Lung (tissue), 13 donors: ENCODE measurements around the gene NLRP12. TPM values are rescaled to one million over a fixed set of nuclear protein-coding genes. Genes with fewer than 3 reads are reported as not detected.
"Not testable (repeated sequence)": the region's sequence is repeated elsewhere in the genome, so short reads cannot be mapped to it uniquely, and the experiment has no call there.

ENCODE experiments used
- ATAC-seq: fragments of 200-7000 bp; cut with Tn5 transposase; one replicate; pipeline ENCODE4 v1.9.1; 2020; ENCODE audit warnings: moderate number of reproducible peaks; ENCODE audit not compliant: insufficient read depth, low FRiP score
- DNase-seq, 3 donors: peaks; one replicate each; pipeline ENCODE4 v3.0.0-alpha.2; 2013 to 2017
- H3K27ac ChIP-seq, 2 donors: one replicate each; pipeline ENCODE4 v1.5.1; 2013; ENCODE audit warnings: mild to moderate bottlenecking in 2 of 2, moderate library complexity in 2 of 2, control low read depth in 1 of 2, inconsistent platforms in 1 of 2, low read depth in 1 of 2, low read length in 1 of 2
- H3K27me3 ChIP-seq, 3 donors: one replicate each; pipeline ENCODE4 v1.5.1; 2013; ENCODE audit warnings: low read length in 2 of 3; ENCODE audit not compliant: control insufficient read depth in 3 of 3, insufficient read depth in 3 of 3
- H3K36me3 ChIP-seq, 4 donors: one replicate each; pipeline ENCODE4 v1.5.1; 2013; ENCODE audit warnings: low read length in 4 of 4, mild to moderate bottlenecking in 1 of 4, moderate library complexity in 1 of 4; ENCODE audit not compliant: control insufficient read depth in 4 of 4, insufficient read depth in 4 of 4
- H3K4me1 ChIP-seq, 5 donors: one replicate each; pipeline ENCODE4 v1.5.1; 2013; ENCODE audit warnings: low read length in 5 of 5, mild to moderate bottlenecking in 2 of 5, moderate library complexity in 1 of 5; ENCODE audit not compliant: control insufficient read depth in 5 of 5, insufficient read depth in 5 of 5
- H3K4me3 ChIP-seq: one replicate; pipeline ENCODE4 v1.5.1; 2013; ENCODE audit warnings: mild to moderate bottlenecking, control low read depth, moderate library complexity
- H3K9ac ChIP-seq, 2 donors: one replicate each; pipeline ENCODE4 v1.5.1; 2013; ENCODE audit warnings: low read length in 2 of 2, control low read depth in 1 of 2; ENCODE audit not compliant: insufficient read depth in 1 of 2
- H3K9me3 ChIP-seq, 4 donors: one replicate each; pipeline ENCODE4 v1.5.1; 2013; ENCODE audit warnings: low read length in 3 of 4, mild to moderate bottlenecking in 1 of 4, moderate library complexity in 1 of 4; ENCODE audit not compliant: control insufficient read depth in 4 of 4, insufficient read depth in 3 of 4
- CTCF ChIP-seq: IDR thresholded peaks from 2 replicates; pipeline ENCODE4 v1.5.1; 2012; ENCODE audit warnings: mild to moderate bottlenecking; ENCODE audit errors: control extremely low read depth, extremely low read depth
- WGBS, 2 donors: extraction: QIAGEN DNeasy Blood & Tissue Kit; methylation state at CpG; one replicate each; pipeline ENCODE4 v1.1.7; 2013; 5-methylcytosine and 5-hydroxymethylcytosine counted together
- polyA plus RNA-seq, 2 donors: library from polyadenylated mRNA; stranded (reverse); fragments of 200-250 nt; gene quantifications; one replicate each; pipeline ENCODE4 v1.2.1, GENCODE V29; 2013
- small RNA-seq: library from RNA; depleted of rRNA; stranded (forward); fragments of <200 nt; gene quantifications from one replicate; pipeline ENCODE3, GENCODE V24; 2014; ENCODE audit warnings: low replicate concordance
- total RNA-seq, 2 donors: library from RNA; depleted of rRNA in 1 of 2; stranded (reverse); fragments of >200 nt in 1 of 2; gene quantifications; one replicate each; pipeline ENCODE4 v1.2.1, GENCODE V29; 2014 to 2021
- donor health status: control.
- donor health status: control.
- donor health status: Bipolar disorder and iron deficiency.
- donor health status: healthy.
- donor health status: DM: yes; HTN: yes; CAD: no.

Gene NLRP12
- total and polyA plus RNA-seq, 4 donors: 1.1 to 11.5 (median 5.8) TPM

GRCh38 chr19:53771144-53771543, 53.0 kb downstream of the NLRP12 start:
- no peak for ATAC-seq
- peak; percentile 44 to 58 (median 50) for DNase-seq
- H3K9me3 ChIP-seq: no peaks in the 10 kb centered on the region
- H3K4me1 ChIP-seq: peaks cover 0 to 2% (median 0%) of the 10 kb centered on the region in 5 donors
- H3K9ac ChIP-seq: no peak overlapping the region
- no peaks in the 10 kb centered on the region for H3K36me3 ChIP-seq
- H3K27ac ChIP-seq: no peak overlapping the region
- TF ChIP-seq CTCF: no peak
- no peak overlapping the region for H3K4me3 ChIP-seq
- H3K27me3 ChIP-seq: no peaks in the 10 kb centered on the region
- 35 to 77% methylated on average over 4 of the region's 4 CpGs for WGBS, 2 donors

- not testable (repeated sequence) for ATAC-seq, H3K27me3 ChIP-seq, H3K36me3 ChIP-seq, H3K4me1 ChIP-seq, H3K4me3 ChIP-seq, H3K9me3 ChIP-seq, H3K9ac ChIP-seq, H3K27ac ChIP-seq, DNase-seq
- 89 to 90% methylated on average over 12 of the region's 12 CpGs for WGBS, 2 donors
Observed at GRCh38 chr19:53769696-53770309, 54.3 kb downstream of the NLRP12 start.

- no peaks in the 10 kb centered on the region for H3K36me3 ChIP-seq
- ATAC-seq: no peak
- WGBS, 2 donors: 94 to 96% methylated on average over 24 to 27 of the region's 27 CpGs
- TF ChIP-seq CTCF: no peak
- DNase-seq: no peak
- no peaks in the 10 kb centered on the region for H3K9me3 ChIP-seq
- peak overlapping the region in 1 of 2 donors; percentile 87 for H3K27ac ChIP-seq
- H3K4me3 ChIP-seq: no peak overlapping the region
- no peak overlapping the region for H3K9ac ChIP-seq
- no peaks in the 10 kb centered on the region for H3K27me3 ChIP-seq
- H3K4me1 ChIP-seq: peaks cover 0 to 2% (median 0%) of the 10 kb centered on the region in 5 donors
Observed at GRCh38 chr19:53768401-53768800, 55.7 kb downstream of the NLRP12 start.

GRCh38 chr19:53758991-53759390, 65.1 kb downstream of the NLRP12 start:
- not testable (repeated sequence) for DNase-seq, H3K4me3 ChIP-seq, ATAC-seq, H3K27ac ChIP-seq, H3K36me3 ChIP-seq, H3K9me3 ChIP-seq, H3K27me3 ChIP-seq, H3K9ac ChIP-seq, H3K4me1 ChIP-seq
- 76 to 84% methylated on average over 2 of the region's 2 CpGs for WGBS, 2 donors

Small RNA genes lying within 50 kb of the gene (small RNA-seq; reads per million reads assigned to genes)
- not detected for gene AC008753.1
- not detected for gene MIR1283-2
- not detected for gene MIR371A
- not detected for gene MIR372
- gene MIR373: 0.10 reads per million
- gene MIR516A1: not detected
- not detected for gene MIR516A2
- not detected for gene MIR519A1
- gene MIR521-1: not detected
- not detected for gene MIR527
- not detected for gene RNU6-1041P
- not detected for gene RNU6-165P
- not detected for gene RNU6-751P
- not detected for gene RNU6-982P

Other genes starting within 250 kb of the NLRP12 start
- gene DPRX, start 192.3 kb downstream of the NLRP12 start, total RNA-seq: not detected
- gene DPRX, start 192.3 kb downstream of the NLRP12 start, polyA plus RNA-seq: under 1 TPM in 1 of 2 donors, not detected in 1; 0.17 TPM
- 100 to 1,000 TPM in 1 of 2 donors, 10 to 100 TPM in 1; 52.5 to 245 TPM for gene MYADM, start 43.6 kb upstream of the NLRP12 start, total RNA-seq
- 100 to 1,000 TPM in 1 of 2 donors, 10 to 100 TPM in 1; 48.5 to 106 TPM for gene MYADM, start 43.6 kb upstream of the NLRP12 start, polyA plus RNA-seq
- under 1 TPM; 0.18 to 0.63 TPM for gene PRKCG, start 57.9 kb upstream of the NLRP12 start, total RNA-seq
- under 1 TPM in 1 of 2 donors, not detected in 1; 0.02 TPM for gene PRKCG, start 57.9 kb upstream of the NLRP12 start, polyA plus RNA-seq
- not detected for gene CACNG7, start 85.0 kb upstream of the NLRP12 start, total RNA-seq
- not detected for gene CACNG7, start 85.0 kb upstream of the NLRP12 start, polyA plus RNA-seq
- under 1 TPM in 1 of 2 donors, not detected in 1; 0.15 TPM for gene CACNG8, start 138.6 kb upstream of the NLRP12 start, total RNA-seq
- under 1 TPM; 0.01 to 0.06 TPM for gene CACNG8, start 138.6 kb upstream of the NLRP12 start, polyA plus RNA-seq
- 1 to 10 TPM; 4.1 to 8.6 TPM for gene CACNG6, start 167.3 kb upstream of the NLRP12 start, total RNA-seq
- gene CACNG6, start 167.3 kb upstream of the NLRP12 start, polyA plus RNA-seq: 1 to 10 TPM; 2.4 to 3.4 TPM
- 1 to 10 TPM; 1.4 to 3.6 TPM for gene VSTM1, start 239.6 kb upstream of the NLRP12 start, total RNA-seq
- gene VSTM1, start 239.6 kb upstream of the NLRP12 start, polyA plus RNA-seq: 1 to 10 TPM in 1 of 2 donors, not detected in 1; 4.5 TPM